RKO (cell line): Measurements from ENCODE around the gene DCHS1.

Source experiments
- DNase-seq: peaks from one replicate; pipeline ENCODE4 v3.0.0-alpha.2; 2016; ENCODE audit warnings: low spot score

DCHS1 gene

GRCh38 chr11:6670202-6670830, 14.7 kb upstream of the DCHS1 start:
- no peak for DNase-seq

DNA sequence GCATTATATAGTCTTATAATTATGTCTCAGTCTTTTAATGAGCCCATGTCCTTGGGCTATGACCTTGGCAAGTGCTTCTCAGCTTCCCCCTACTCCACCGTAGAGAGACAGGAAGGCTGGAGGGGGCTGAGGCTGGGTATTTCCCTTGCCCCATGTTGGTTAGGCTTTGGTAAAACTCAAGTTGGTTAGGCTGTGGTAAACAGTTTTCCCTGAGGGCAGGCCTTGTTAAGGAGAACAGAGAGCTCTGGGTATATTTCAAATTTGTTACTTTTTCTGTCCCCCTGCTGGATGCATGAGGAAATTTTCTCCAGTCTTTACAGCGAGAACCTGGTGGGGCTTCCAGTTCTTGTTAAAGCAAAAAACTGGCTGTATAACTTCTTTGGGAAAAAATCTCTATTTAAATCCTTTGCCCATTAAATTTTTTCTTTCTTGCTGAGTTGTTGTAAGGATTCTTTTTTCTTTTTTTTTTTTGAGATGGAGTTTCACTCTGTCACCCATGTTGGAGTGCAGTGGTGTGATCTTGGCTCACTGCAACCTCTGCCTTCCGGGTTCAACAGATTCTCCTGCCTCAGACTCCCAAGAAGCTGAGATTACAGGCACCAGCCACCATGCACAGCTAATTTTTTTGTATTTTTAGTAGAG, 12.2 kb upstream of the DCHS1 start:
- DNase-seq: peak; percentile 55

DNA sequence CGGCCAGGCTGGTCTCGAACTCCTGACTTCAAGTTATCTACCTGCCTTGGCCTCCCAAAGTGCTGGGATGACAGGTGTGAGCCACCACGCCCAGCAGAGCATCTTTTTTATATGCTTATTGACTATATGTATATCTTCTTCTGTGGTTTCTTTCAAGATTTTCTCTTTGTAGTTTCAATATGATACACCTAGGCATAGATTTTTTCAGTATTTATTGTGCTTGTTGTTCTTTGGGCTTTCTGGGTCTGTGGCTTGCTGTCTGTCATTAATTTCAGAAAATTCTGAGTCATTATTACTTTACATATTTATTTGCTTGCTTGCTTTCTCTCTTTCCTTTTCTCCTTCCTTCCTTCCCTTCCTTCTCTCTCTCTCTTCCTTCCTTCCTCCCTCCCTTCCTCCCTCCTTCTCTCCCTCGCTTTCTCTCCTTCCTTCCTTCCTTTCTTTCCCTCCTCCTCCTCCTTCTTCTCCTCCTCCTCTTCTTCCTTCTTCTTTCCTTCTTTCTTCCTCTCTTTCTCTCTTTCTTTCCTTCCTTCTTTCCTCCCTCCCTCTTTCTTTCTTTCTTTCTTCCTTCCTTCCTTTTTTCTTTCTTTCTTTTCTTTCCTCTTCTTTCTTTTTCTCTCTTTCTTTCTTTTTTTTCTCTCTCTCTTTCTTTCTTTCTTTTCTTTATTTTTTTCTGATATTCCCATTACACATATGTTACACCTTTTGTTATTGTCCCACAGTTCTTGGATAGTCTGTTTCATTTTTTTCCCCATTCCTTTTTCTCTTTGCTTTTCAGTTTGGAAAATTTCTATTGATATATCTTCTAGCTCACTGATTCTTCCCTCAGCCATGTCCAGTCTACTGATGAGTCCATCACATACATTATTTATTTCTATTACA, 10.9 kb upstream of the DCHS1 start:
- no peak for DNase-seq

GRCh38 chr11:6664551-6664950, 8.9 kb upstream of the DCHS1 start:
- no peak for DNase-seq

DNA sequence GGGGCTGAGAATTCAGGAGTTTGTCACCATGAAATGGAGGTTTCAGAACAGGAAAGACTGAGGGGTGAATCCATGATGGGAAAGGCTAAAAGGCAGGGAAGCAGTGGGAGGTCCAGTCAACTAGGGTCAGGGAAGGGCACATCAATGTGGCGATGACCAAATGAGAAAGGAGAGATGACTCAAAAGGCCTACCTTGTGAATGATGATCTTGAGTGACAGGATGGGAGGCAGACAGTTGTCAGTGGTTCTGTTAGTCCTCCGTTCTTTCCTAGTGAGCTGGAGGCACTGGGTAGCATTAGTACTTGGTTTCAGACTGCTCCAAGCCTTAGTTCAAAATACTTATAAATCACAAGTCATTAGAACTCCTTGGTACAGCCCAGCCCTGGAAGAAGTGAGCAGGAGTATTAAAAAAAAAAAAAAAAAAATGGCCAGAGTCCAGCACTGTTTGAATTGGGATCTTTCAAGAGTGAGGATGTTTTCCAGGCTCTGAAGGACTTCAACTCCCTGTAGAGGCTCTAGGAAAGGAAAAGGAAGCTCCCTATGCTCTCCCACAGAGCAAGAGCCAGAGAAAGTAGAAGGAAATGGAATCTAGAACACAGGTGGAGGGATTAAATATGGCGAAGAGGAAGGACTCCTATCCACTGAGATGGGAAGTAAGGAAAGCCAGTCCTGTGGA, 8.3 kb upstream of the DCHS1 start:
- DNase-seq: no peak

DNA sequence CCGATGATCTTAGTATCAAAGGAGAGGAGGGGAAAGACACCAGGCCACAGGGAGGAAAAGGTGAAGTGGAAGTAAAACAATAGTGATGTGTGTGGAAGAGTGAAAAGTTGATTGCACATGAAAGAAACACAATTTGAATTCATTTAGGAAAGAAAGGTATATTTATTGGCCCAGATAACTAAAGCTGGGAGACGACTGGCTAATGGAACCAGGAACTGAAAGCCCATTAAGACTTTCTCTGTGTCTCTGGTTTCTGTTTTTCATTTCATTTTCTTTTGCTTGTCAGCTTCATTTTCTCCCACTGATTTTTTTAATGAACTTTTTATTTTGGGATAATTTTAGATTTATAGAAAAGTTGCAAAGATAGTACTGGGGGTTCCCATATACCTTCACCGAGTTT, 5.1 kb upstream of the DCHS1 start:
- DNase-seq: no peak

GRCh38 chr11:6658647-6659046, 3.0 kb upstream of the DCHS1 start:
- DNase-seq: no peak

GRCh38 chr11:6657346-6657745, 1.7 kb upstream of the DCHS1 start:
- DNase-seq: no peak

GRCh38 chr11:6656936-6657335, 1.3 kb upstream of the DCHS1 start:
- no peak for DNase-seq

- no peak for DNase-seq
Measured at GRCh38 chr11:6656584-6656915, 941 bp upstream of the DCHS1 start.

DNA sequence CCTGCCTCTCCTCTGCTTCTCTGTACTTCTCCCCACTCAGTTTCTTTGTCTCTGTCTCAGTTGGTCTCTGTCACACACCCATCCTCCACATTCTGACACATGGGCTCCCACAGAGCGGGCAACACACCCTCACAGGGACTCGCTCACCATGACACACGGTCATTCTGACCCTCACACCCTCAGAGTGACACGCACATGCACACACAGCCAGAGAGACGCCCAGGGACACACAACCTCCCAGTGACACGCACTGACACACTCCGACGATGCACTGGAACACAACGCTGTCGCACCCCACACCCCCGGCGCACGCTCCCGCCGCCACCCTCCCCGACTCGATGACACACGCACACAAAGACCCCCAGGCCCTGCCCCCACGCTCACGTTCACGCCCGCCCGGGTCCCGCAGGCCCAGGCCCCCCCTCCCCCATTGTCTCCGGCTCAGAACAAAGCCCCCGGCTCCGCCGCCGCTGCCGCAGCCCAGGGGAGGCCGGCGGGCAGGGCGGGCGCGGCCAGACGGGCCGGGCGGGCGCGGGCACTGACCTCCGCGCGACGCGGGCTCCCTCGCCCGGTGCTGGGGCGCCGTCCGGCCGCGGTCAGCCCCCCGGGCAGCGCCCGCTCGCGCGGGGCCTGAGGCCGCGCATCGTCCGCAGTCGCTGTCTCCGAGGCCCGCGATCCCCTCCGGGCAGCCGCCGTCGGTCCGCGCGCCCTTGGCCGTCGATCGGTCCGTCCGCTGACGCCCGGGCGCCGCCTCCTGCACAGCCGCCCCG, 404 bp downstream of the DCHS1 start:
- no peak for DNase-seq

DNA sequence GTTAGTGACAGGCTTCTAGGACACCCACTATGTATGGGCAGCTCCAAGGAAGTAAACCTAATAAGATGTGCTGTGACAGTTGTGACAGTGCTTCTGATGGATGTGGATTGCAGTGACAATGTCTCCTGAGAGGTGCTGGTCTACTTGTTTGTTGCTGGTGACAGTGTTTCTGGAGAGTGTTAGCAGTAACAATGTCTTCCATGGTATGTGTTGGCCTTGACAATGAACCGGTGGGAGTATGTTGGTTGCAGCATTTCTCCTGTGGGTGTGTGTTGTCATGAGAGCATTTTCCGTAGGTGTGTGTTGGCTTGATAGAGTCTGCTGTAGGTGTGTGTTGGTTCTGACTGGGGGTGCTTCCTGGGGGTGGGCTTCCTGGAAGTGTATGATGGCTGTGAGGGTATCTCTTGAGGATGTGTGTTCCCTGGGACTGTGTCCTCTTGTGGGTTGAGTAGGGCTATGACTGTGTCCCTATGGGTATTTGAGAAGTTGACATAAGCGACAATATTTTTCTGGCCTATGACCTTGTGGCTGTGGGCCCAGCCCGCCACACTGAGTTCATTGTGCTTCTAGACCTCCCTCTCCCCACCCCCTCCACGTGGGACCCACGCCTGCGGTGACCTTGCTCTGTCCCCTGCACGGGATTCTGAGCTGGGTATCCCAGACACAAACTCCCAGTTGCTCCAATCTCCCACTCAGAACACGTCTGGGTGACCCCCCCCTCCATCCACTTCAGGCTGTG, 1.2 kb downstream of the DCHS1 start:
- no peak for DNase-seq

GRCh38 chr11:6653656-6654055, 2.0 kb downstream of the DCHS1 start:
- no peak for DNase-seq

GRCh38 chr11:6653097-6653496, 2.5 kb downstream of the DCHS1 start:
- DNase-seq: no peak

- no peak for DNase-seq
Measured at GRCh38 chr11:6652182-6652581, 3.4 kb downstream of the DCHS1 start.

GRCh38 chr11:6650980-6651379, 4.6 kb downstream of the DCHS1 start:
- peak; percentile 52 for DNase-seq

GRCh38 chr11:6650104-6650503, 5.5 kb downstream of the DCHS1 start:
- DNase-seq: no peak

DNA sequence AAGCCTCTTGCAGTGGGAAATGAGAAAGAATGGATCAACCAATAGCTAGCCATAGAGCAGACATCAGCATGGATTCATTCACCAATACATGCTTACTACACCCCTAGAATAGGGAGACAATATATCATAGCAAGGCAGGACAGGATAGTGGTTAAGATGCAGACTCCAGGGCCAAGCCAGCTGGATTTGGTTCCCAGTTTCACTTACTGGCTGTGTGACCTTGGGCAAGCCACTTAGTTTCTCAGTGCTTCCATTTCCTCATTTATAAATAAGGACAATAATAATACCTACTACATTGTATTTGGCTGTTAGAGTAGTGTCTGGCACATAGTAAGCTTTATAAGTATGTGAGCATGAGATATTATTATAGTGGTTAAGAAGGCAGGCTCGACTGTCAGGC, 7.1 kb downstream of the DCHS1 start:
- no peak for DNase-seq

- no peak for DNase-seq
Measured at GRCh38 chr11:6647836-6648235, 7.8 kb downstream of the DCHS1 start.

- no peak for DNase-seq
Measured at GRCh38 chr11:6646918-6647679, 8.5 kb downstream of the DCHS1 start.

GRCh38 chr11:6646576-6646917, 9.1 kb downstream of the DCHS1 start:
- DNase-seq: no peak
